Measurements from ENCODE around the gene UMAD1. TPM values are rescaled to one million over a fixed set of nuclear protein-coding genes. Genes with fewer than 3 reads are reported as not detected.

UMAD1 gene
- polyA plus RNA-seq, 6 donors from 2014 or later, result 23.1 to 33.9 (median 30.1) TPM

DNA sequence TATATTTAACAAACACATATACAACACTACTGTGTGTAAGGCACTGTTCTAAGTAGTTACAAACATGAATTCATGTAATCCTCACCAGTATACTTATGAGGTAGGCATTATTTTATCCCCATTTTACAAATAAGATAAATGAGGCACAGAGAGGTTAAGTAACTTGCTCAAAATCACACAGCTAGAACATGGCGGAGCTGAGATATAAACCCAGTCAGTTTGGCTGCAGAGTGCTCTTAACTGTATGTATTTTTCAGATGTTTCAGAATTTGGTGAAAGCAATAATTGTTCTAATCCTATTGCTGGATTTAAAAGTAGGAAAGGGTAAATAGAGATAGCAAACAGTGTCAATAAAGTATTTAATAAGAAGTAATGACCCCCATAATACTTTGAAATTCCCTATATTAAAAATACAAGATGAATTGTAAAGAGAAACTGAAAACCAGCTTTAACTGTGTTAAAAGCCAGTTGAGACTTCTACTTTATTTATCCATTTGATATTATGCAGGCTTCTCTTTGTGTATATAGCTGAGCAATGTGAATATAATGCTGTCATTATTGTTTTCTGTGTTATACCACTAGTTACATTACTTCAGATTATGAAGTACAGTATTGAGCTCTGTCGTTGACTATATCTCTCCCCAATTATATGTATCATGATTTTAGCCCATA is 110.2 kb downstream of the UMAD1 start:
- H3K27me3 Mint-ChIP-seq, result no peaks in the 10 kb centered on the region
- H3K4me3 Mint-ChIP-seq, result no peak overlapping the region
- H3K36me3 Mint-ChIP-seq, result no peaks in the 10 kb centered on the region
- H3K9me3 Mint-ChIP-seq, result no peaks in the 10 kb centered on the region
- no peak for DNase-seq
- ATAC-seq (ENCODE audit: low read depth in 2 of 2), result no peak
- peaks cover 14 to 33% (median 18%) of the 10 kb centered on the region in 3 donors for H3K4me1 Mint-ChIP-seq
- peak overlapping the region in 2 of 6 donors; percentile 44 to 47 for H3K27ac Mint-ChIP-seq

DNA sequence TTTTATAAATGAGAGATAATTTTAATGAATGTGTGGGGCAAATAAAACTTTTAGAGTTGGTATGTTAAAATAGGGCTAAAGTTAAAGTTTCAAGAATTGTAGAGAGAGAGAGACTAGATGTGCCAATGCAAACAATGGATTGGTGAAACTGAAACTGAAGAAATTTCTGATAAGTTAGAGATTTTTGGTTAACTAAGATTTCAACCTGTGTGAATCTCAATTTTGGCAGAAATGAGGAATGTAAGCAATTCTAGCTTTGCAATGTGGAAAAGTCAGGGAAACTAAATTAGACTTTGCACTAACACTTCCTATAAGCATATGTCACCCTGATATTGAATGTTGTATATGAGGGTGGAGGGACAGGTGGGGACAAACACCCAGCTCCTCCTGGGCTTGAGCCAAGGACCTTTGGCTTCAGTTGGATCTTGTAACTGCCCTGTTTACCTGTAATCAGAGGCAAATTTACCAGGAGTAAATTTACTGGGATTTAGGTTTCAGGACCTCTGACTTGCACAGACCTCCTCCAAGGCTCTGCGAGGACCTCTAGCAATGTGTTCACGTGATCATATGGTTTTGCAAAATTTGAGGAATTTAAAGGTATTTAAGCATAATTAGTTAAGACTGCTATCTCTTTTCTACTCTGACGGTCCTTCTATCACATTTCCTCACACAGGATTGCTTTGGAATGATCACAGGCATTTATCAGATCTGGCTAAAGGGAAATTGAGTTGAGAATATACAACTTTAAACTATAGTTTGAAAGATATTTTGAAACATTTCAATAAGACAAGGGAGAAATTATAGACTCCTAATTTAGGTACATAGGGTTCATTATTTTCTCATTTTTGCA is 110.9 kb downstream of the UMAD1 start:
- ATAC-seq (ENCODE audit: low read depth in 2 of 2), result no peak
- H3K27me3 Mint-ChIP-seq, result no peaks in the 10 kb centered on the region

DNA sequence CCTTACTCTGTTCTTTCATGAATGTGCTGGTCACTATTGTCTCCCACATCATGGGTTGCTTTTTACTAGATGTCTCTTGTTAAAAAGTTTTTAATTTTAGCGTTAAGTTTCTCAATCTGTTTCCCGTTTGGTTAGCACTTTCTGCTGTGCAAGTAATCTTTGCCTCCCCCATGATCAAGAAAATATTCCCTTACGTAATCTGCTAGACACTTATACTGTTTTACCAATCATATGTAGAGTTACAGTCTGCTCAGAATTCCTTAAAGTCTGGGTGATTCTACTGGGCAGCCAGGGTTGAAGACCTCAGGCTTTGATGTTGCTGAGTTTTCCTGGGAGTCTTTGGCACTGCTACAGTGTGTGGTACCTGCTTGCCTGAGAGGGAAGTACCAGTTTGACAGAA is 116.0 kb downstream of the UMAD1 start:
- H3K27ac Mint-ChIP-seq, result no peak overlapping the region
- no peak overlapping the region for H3K4me3 Mint-ChIP-seq
- ATAC-seq (ENCODE audit: low read depth in 2 of 2) (no peak), DNase-seq (no peak)
- H3K27me3 Mint-ChIP-seq, result no peaks in the 10 kb centered on the region
- no peaks in the 10 kb centered on the region for H3K9me3 Mint-ChIP-seq
- H3K36me3 Mint-ChIP-seq, result no peaks in the 10 kb centered on the region
- peaks cover 10 to 20% (median 18%) of the 10 kb centered on the region in 3 donors for H3K4me1 Mint-ChIP-seq

More for the DNA sequence above, 110.9 kb downstream of the UMAD1 start:
- no peaks in the 10 kb centered on the region for H3K36me3 Mint-ChIP-seq
- DNase-seq, result no peak
- H3K9me3 Mint-ChIP-seq, result no peaks in the 10 kb centered on the region
- H3K27ac Mint-ChIP-seq, result peak overlapping the region in 3 of 6 donors; percentile 14 to 47 (median 44)
- peaks cover 9 to 26% (median 17%) of the 10 kb centered on the region in 3 donors for H3K4me1 Mint-ChIP-seq
- no peak overlapping the region for H3K4me3 Mint-ChIP-seq

DNA sequence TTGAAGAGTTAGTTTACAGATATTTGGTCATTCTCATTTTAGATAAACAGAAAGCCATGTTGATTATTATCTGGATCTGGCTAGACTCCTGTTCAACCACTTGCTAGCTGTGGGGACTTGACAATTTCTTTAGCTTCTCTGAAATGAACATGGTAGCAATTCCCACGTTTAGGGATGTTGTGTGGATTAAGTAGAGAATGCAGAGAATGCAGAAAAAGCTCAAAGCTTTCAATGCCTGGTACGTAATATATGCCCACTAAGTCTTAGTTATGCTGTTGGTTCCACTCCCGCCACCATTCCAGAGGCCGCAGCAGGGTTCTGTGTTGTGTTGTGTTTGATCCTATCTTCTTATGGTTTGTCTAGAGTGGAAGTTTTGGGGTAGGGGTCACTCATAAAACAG is 117.0 kb downstream of the UMAD1 start:
- peaks cover 12 to 27% (median 25%) of the 10 kb centered on the region in 3 donors for H3K4me1 Mint-ChIP-seq
- ATAC-seq (ENCODE audit: low read depth in 2 of 2) (no peak), DNase-seq (no peak)
- H3K27me3 Mint-ChIP-seq, result no peaks in the 10 kb centered on the region
- no peak overlapping the region for H3K4me3 Mint-ChIP-seq
- no peaks in the 10 kb centered on the region for H3K9me3 Mint-ChIP-seq
- no peaks in the 10 kb centered on the region for H3K36me3 Mint-ChIP-seq
- peak overlapping the region in 1 of 6 donors; percentile 52 for H3K27ac Mint-ChIP-seq

DNA sequence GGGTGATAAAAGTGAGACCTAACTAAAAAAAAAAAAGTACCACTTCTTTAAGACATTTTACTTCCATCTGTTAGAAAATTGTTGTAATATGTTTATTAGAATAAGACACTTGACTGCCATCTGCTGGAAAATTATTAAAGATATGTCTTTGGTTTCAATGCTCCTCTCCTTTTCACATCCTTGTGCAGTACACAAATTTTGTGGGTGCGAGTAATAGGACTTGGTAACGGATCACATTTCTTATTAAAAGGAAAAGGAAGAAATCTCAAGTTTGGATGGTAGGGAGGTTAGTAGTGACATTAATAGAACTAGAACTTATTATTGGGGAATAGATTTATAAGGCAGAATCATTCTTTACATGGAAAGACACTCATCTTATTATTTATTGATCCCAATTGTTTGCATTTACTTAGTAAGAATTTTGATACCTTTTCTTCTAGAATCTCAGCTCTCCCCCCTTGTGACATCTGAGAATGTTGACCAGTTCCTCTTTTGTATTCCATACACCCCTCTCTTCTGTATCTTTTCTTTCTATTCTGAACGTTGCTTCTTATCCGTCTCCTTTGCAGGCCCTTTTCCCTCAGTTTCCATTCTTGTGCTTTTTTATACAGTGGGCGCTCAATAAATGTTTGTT is 120.9 kb downstream of the UMAD1 start:
- H3K27ac Mint-ChIP-seq, result peak overlapping the region; percentile 75 to 98 (median 90)
- peak overlapping the region; percentile 83 to 94 (median 90) for H3K4me3 Mint-ChIP-seq
- H3K4me1 Mint-ChIP-seq, result peaks cover 24 to 38% (median 34%) of the 10 kb centered on the region in 3 donors
- H3K36me3 Mint-ChIP-seq, result no peaks in the 10 kb centered on the region
- no peaks in the 10 kb centered on the region for H3K9me3 Mint-ChIP-seq
- ATAC-seq (ENCODE audit: low read depth in 2 of 2), result peak; percentile 79 to 82
- peak; percentile 33 for DNase-seq
- H3K27me3 Mint-ChIP-seq, result no peaks in the 10 kb centered on the region

DNA sequence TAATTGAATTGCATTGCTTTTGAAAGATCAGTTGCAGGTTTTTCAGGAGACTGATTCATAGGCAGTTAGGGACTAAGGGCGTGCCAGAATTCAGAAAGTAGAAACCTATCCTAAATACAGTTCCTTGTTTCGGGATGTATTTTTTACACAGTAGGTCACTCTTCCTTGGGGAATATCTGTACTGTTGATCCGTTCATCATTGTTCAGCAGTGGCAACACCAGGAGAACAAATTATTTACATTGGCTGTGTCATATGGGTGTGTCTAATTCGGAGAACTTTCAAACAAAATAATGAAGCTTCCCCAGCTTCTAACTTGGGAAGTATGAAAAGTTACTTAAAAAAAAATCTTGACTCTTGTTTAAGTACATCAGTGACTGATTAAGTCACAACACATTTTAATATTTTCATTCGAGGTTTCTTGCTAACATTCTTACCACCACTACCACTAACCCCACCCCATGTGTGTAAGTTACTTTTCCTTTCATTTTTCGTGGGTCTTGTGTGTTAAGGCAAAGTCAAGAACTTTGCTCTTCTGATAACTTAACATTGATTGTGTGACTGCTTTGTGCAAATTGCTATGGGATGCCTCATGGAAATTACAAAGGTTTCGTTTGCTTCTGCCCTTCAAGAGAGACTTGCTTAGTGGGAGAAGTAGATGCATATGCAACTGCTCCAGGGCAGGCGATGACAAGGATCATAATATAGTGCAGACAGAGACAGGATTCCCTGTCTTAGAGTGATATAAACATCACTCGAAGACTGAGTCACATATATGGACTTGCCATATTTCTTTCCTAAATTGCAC is 121.6 kb downstream of the UMAD1 start:
- ATAC-seq (ENCODE audit: low read depth in 2 of 2) (peak; percentile 71 to 72), DNase-seq (peak; percentile 29)
- Mint-ChIP-seq H3K27me3 (no peaks in the 10 kb centered on the region), H3K4me1 (peaks cover 24 to 38% (median 34%) of the 10 kb centered on the region in 3 donors), H3K36me3 (no peaks in the 10 kb centered on the region), H3K27ac (peak overlapping the region; percentile 75 to 98 (median 90)), H3K4me3 (peak overlapping the region; percentile 83 to 94 (median 90)), H3K9me3 (no peaks in the 10 kb centered on the region)

DNA sequence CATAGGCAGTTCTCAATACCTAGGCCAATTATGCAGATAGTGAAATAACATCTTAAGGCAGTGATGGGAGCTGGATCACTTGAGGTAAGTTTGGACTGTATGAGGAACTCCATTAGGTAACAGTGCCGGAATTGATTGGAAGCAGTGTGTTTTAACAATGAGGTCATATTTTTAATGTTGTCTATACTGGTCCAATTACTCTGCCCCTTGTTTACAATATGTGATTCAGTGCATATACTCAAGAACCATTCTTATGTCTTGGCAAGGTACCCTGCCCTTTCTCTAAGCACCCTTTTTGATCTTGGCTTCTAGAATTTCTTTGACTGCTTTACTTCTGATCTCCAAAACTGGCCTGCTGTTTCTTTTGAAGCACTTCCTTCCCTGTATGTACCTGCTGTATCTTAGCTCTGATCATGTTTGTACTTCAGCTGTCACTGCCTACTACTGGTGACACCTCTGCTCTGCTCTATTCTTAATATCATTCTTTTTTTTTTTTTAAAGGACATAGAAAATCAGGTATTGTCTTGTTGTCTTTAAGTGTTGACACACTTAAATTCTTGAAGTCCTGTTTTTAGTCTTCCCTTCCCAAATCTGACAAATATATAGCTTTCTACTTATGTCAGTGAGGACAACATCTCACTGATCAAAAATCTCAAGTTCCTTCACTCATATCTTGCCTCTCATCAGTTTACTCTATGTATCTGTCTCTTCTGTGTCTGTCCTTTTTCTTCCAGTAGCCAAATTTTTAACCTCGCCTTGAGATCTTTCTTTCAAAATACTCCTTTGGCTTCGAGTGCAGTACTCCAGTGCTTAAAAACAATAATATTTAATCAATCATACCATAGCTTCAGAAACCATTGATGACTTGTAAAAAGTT is 124.2 kb downstream of the UMAD1 start:
- ATAC-seq (ENCODE audit: low read depth in 2 of 2) (no peak), DNase-seq (no peak)
- H3K4me3 Mint-ChIP-seq, result peak overlapping the region in 1 of 8 donors; percentile 70
- no peaks in the 10 kb centered on the region for H3K36me3 Mint-ChIP-seq
- peak overlapping the region; percentile 34 to 84 (median 60) for H3K27ac Mint-ChIP-seq
- no peaks in the 10 kb centered on the region for H3K27me3 Mint-ChIP-seq
- H3K9me3 Mint-ChIP-seq, result no peaks in the 10 kb centered on the region
- peaks cover 24 to 38% (median 34%) of the 10 kb centered on the region in 3 donors for H3K4me1 Mint-ChIP-seq

DNA sequence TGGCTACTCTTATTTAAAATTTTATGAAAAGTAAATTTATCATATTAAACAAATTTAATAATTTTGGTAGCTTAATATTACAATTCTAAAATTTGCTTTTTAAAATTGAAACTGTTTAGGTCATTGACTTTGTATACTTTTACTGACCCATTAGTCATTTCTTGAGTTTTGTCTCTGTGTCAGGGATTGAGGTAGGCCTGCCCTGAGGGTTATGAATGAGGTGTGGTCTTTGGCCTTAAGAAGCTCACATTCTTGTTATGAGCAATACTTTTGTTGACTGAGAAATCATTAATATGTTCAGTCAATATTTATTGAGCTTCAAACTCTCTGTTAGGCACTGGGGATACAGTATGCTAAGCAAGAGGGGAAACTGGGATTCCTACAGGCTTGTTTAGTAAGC is 124.9 kb downstream of the UMAD1 start:
- Mint-ChIP-seq H3K9me3 (no peaks in the 10 kb centered on the region), H3K27me3 (no peaks in the 10 kb centered on the region), H3K4me1 (peaks cover 29 to 41% (median 36%) of the 10 kb centered on the region in 3 donors), H3K36me3 (peaks cover 0 to 3% of the 10 kb centered on the region in 2 donors), H3K27ac (peak overlapping the region in 1 of 6 donors; percentile 58), H3K4me3 (peak overlapping the region in 1 of 8 donors; percentile 70)
- ATAC-seq (ENCODE audit: low read depth in 2 of 2), result no peak
- no peak for DNase-seq

DNA sequence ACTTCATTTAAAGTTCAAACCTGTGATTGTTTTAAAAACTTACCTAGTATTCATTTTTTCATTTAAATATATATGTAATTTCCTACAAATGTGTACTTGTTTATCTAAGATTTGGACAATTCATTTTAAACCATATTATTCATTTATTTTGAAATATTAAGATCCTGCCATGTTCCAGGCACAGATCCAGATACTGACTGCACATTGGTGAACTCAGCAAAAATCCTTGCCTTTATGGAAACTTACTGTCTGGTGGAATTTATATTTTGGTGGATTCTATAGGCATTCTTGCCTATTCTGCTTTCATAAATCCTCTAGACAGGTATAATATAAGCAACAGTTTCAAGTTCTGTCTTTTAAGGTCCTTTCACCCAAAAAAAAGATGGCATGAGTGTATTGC is 126.1 kb downstream of the UMAD1 start:
- Mint-ChIP-seq H3K27me3 (no peaks in the 10 kb centered on the region), H3K4me3 (no peak overlapping the region), H3K36me3 (peaks cover 0 to 7% of the 10 kb centered on the region in 2 donors), H3K27ac (no peak overlapping the region), H3K9me3 (no peaks in the 10 kb centered on the region), H3K4me1 (peaks cover 29 to 41% (median 33%) of the 10 kb centered on the region in 3 donors)
- no peak for ATAC-seq (ENCODE audit: low read depth in 2 of 2)
- DNase-seq, result no peak

DNA sequence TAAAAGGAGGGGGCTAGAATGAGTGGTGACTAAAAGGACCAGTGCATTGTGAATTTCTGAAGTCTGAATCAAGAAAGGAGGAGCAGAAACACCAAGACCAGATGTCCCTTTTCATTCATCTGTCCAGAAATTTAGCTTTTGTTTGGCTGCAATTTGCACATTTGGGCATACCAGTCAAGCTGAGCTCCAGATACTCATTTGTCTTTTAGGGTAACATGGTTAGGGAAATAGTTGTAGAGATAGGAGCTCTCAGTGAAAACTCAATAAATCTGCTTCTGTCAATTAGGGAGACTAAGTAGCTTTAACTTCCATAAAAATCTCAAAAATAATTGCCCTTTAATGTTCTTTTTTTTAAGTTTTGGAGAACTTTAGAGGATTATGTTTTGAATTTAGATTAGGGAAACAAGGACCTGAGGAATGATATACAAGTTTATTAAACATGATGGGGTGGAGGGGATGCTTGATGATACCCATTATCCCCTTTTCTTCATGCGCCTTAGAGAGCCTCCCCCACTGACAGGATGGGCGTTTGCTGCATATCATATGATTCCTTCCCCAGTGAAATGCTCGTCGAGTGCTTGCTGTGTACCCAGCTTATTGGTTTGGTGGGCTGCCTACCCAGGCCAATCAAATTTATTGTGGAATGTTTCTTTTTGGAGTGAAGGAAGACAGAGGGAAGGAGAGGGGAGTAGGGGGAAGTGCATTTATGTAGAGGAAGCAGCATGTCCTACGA is 128.6 kb downstream of the UMAD1 start:
- H3K27me3 Mint-ChIP-seq, result no peaks in the 10 kb centered on the region
- no peaks in the 10 kb centered on the region for H3K9me3 Mint-ChIP-seq
- peak overlapping the region in 2 of 6 donors; percentile 5 to 77 for H3K27ac Mint-ChIP-seq
- peaks cover 35 to 47% (median 42%) of the 10 kb centered on the region in 3 donors for H3K4me1 Mint-ChIP-seq
- DNase-seq (no peak), ATAC-seq (ENCODE audit: low read depth in 2 of 2) (no peak)
- peaks cover 0 to 7% of the 10 kb centered on the region in 2 donors for H3K36me3 Mint-ChIP-seq
- no peak overlapping the region for H3K4me3 Mint-ChIP-seq

DNA sequence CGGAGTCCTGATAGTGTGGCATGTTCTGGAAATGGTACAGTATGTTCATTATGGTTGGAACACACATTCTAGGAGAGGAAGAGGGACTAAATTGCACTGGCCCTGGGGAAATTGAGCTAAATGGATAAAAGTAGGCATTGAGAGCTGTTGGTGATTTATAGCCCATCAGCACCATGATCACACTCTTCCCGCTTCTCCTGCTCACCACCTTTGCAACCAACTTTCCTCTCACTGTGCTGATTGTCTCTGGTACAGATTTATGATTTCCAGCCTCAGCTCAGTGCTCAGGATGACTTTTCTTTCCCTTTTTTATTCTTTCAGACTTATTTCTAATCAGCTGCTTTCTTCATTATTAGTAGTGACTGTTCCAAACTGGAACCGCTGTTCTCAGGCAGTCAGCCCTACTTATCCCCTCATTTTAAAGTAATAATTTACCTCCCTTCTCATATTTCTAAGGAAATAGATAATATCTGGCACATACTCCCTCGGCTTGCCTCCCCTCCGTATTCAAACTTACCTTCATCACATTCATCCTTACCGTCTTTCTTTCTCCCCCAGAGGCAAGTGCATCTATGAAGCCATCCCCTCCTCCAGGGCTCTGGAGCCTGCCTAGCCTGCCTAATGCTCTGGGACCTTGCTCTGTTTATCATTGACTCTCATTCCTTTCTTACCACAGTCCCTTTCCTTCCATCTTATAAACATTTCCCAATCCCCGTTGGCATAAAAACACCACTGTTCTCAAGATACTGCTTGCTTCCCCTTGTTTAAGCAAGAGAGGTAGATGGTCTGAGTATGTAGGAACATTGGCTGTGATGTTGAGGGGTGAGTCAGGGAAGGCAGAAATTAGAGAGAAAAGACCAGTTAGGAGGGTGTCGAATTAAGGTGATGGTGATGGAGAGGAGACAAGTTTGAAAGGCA is 129.4 kb downstream of the UMAD1 start:
- no peaks in the 10 kb centered on the region for H3K27me3 Mint-ChIP-seq
- peak overlapping the region; percentile 0 to 95 (median 44) for H3K27ac Mint-ChIP-seq
- no peak for ATAC-seq (ENCODE audit: low read depth in 2 of 2)
- no peak for DNase-seq
- H3K4me1 Mint-ChIP-seq, result peaks cover 33 to 47% (median 41%) of the 10 kb centered on the region in 3 donors
- H3K9me3 Mint-ChIP-seq, result no peaks in the 10 kb centered on the region
- peak overlapping the region in 3 of 8 donors; percentile 10 to 57 (median 42) for H3K4me3 Mint-ChIP-seq
- peaks cover 0 to 7% of the 10 kb centered on the region in 2 donors for H3K36me3 Mint-ChIP-seq
